BJ (cell line): ENCODE measurements around the gene MSANTD7. TPM values are rescaled to one million over a fixed set of nuclear protein-coding genes. Genes with fewer than 3 reads are reported as not detected.
"Not testable (repeated sequence)": the region's sequence is repeated elsewhere in the genome, so short reads cannot be mapped to it uniquely, and the experiment has no call there.

Experiments used
- CTCF ChIA-PET: fragments of 350-600 bp; formaldehyde crosslinking; extraction: SDS; loops from one replicate; lab custom pipeline; 2021; ENCODE audit warnings: antibody characterized with exemption, inconsistent platforms; lab: Yijun Ruan, JAX
- POLR2A ChIA-PET: fragments of 300-600 bp; sonication (Branson Sonifier 250); formaldehyde crosslinking; extraction: SDS; loops from one replicate; lab custom pipeline; 2021; ENCODE audit warnings: antibody characterized with exemption; lab: Charles Lee
- DNase-seq: peaks from one replicate; pipeline ENCODE4 v3.0.0-alpha.2; 2011; ENCODE audit warnings: low read depth
- H3K27me3 ChIP-seq: 2 replicates; pipeline ENCODE4 v1.6.0; 2011; ENCODE audit warnings: low read length; ENCODE audit not compliant: control insufficient read depth, insufficient read depth
- H3K36me3 ChIP-seq: 2 replicates; pipeline ENCODE4 v1.5.1; 2011; ENCODE audit warnings: low read length; ENCODE audit not compliant: control insufficient read depth, insufficient read depth
- H3K4me3 ChIP-seq: 2 replicates; pipeline ENCODE4 v1.5.1; 2011; ENCODE audit warnings: low read depth, mild to moderate bottlenecking, control low read depth, low read length
- CTCF ChIP-seq: IDR thresholded peaks from 2 replicates; pipeline ENCODE4 v1.5.1; 2011; ENCODE audit warnings: low read depth, mild to moderate bottlenecking, control low read depth, inconsistent platforms, low read length, moderate library complexity; ENCODE audit not compliant: insufficient read depth
- polyA plus RNA-seq: library from polyadenylated mRNA; depleted of rRNA; stranded (reverse); fragments of >200 nt; gene quantifications from 2 replicates; pipeline ENCODE4 v1.2.3, GENCODE V29; 2011

MSANTD7 gene
- polyA plus RNA-seq, 1 experiment = 4.2 TPM

DNA sequence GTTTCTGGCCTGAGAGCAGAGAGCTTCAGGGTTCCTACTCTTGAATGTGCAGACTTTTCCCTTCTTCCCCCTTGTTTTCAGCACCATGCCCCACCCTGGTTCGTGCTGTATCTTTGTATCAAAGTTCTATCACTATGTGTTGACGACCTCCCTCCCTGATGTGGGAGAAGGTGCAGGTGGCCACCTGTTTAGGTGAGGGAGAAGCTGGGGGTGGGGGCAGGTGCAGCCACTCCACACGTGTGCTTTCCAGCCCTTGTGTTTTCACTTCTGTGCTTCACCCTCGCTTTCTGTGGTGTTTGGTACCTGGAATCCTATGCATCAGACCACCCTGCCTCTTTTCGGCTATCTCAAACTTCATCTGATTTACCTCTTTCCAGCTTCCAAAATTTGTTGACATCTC, 20.9 kb downstream of the MSANTD7 start:
- Histone ChIP-seq H3K36me3 (peaks cover 3% of the 10 kb centered on the region; the same call in 1 of the 2 replicates), H3K4me3 (no peak overlapping the region), H3K27me3 (no peaks in the 10 kb centered on the region)
- no peak for TF ChIP-seq CTCF
- CTCF ChIA-PET = no interaction called here
- POLR2A ChIA-PET = no interaction called here
- no peak for DNase-seq

- Histone ChIP-seq H3K27me3 (no peaks in the 10 kb centered on the region), H3K36me3 (peaks cover 3% of the 10 kb centered on the region; the same call in 1 of the 2 replicates), H3K4me3 (no peak overlapping the region)
- no peak for TF ChIP-seq CTCF
- ChIA-PET CTCF (no interaction called here), POLR2A (no interaction called here)
- DNase-seq = no peak
Observed at GRCh38 chr10:14859775-14860174, 21.7 kb downstream of the MSANTD7 start.

- H3K27me3 ChIP-seq = no peaks in the 10 kb centered on the region
- peaks cover 3% of the 10 kb centered on the region; the same call in 1 of the 2 replicates for H3K36me3 ChIP-seq
- CTCF ChIA-PET = no interaction called here
- TF ChIP-seq CTCF = no peak
- no peak overlapping the region for H3K4me3 ChIP-seq
- DNase-seq = no peak
- POLR2A ChIA-PET = no interaction called here
Observed at GRCh38 chr10:14860791-14861190, 22.7 kb downstream of the MSANTD7 start.

DNA sequence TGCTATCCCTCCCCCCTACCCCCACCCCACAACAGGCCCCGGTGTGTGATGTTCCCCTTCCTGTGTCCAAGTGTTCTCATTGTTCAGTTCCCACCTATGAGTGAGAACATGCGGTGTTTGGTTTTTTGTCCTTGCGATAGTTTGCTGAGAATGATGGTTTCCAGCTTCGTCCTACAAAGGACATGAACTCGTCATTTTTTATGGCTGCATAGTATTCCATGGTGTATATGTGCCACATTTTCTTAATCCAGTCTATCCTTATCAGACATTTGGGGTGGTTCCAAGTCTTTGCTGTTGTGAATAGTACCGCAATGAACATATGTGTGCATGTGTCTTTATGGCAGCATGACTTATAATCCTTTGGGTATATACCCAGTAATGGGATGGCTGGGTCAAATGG, 26.4 kb downstream of the MSANTD7 start:
- CTCF ChIA-PET, POLR2A ChIA-PET, H3K36me3 ChIP-seq: not testable (repeated sequence)

GRCh38 chr10:14864871-14865270, 26.8 kb downstream of the MSANTD7 start:
- CTCF ChIA-PET, DNase-seq, H3K4me3 ChIP-seq, H3K36me3 ChIP-seq, POLR2A ChIA-PET, H3K27me3 ChIP-seq: not testable (repeated sequence)

More for the DNA sequence above, 26.4 kb downstream of the MSANTD7 start:
- not testable (repeated sequence) for H3K27me3 ChIP-seq, DNase-seq, H3K4me3 ChIP-seq

GRCh38 chr10:14873090-14873760, 35.1 kb downstream of the MSANTD7 start:
- POLR2A ChIA-PET = no interaction called here
- Histone ChIP-seq H3K4me3 (no peak overlapping the region), H3K27me3 (no peaks in the 10 kb centered on the region), H3K36me3 (no peaks in the 10 kb centered on the region; the same call in 1 of the 2 replicates)
- CTCF ChIA-PET = interaction anchor here (0.8 kb wide), 1 partner anchor 80 kb away, joined by 4 read pairs; no protein-coding TSS in a partner anchor
- no peak for TF ChIP-seq CTCF
- DNase-seq = no peak
